HEK293 (cell line): Measurements from ENCODE around the gene TBPL1.

Experiments
- CTCF ChIA-PET: fragments of 350-600 bp; formaldehyde crosslinking; extraction: SDS; loops from one replicate; lab custom pipeline; 2021; ENCODE audit warnings: antibody characterized with exemption; lab: Yijun Ruan, JAX
- POLR2A ChIA-PET: fragments of 300-600 bp; formaldehyde crosslinking; extraction: SDS; loops from one replicate; lab custom pipeline; 2020; ENCODE audit warnings: antibody characterized with exemption, inconsistent platforms; lab: Yijun Ruan, JAX
- H3K27ac ChIP-seq: fragments of 200-500 bp; sonication (Bioruptor generic); 2 replicates; pipeline ENCODE4 v1.5.1; 2014; ENCODE audit warnings: low read depth, low read length, control low read depth, inconsistent platforms; ENCODE audit errors: extremely low read depth
- H3K36me3 ChIP-seq, 2 experiments: fragments of 200-500 bp in 1 of 2; sonication (Bioruptor generic) in 1 of 2; 1 replicate in 1 of 2; 2 replicates in 1 of 2; pipeline ENCODE4 v1.5.1; 2014 to 2017; ENCODE audit warnings: inconsistent platforms in 2 of 2, low read length in 2 of 2; ENCODE audit not compliant: control insufficient read depth in 2 of 2, insufficient read depth in 1 of 2
- H3K4me1 ChIP-seq: fragments of 200-500 bp; sonication (Bioruptor generic); 2 replicates; pipeline ENCODE4 v1.5.1; 2014; ENCODE audit warnings: mild to moderate bottlenecking, low read length, inconsistent platforms; ENCODE audit not compliant: control insufficient read depth, insufficient read depth
- H3K4me3 ChIP-seq: 2 replicates; pipeline ENCODE4 v1.5.1; 2011; ENCODE audit warnings: low read depth, mild to moderate bottlenecking, control low read depth, low read length, moderate library complexity
- H3K9me3 ChIP-seq: fragments of 200-500 bp; sonication (Bioruptor generic); 2 replicates; pipeline ENCODE4 v1.5.1; 2014; ENCODE audit warnings: low read depth, low read length, inconsistent platforms; ENCODE audit not compliant: control insufficient read depth, insufficient read depth
- FEZF1 ChIP-seq: fragments of 450-650 bp; formaldehyde crosslinking; IDR thresholded peaks from 2 replicates; pipeline ENCODE4 v1.5.1; 2016; ENCODE audit warnings: missing biosample characterization, missing genetic modification characterization
- GFI1B ChIP-seq: fragments of 450-650 bp; formaldehyde crosslinking; IDR thresholded peaks from 2 replicates; pipeline ENCODE4 v1.5.1; 2016; ENCODE audit warnings: missing biosample characterization, missing genetic modification characterization
- GLIS1 ChIP-seq: fragments of 450-650 bp; formaldehyde crosslinking; IDR thresholded peaks from 2 replicates; pipeline ENCODE4 v1.5.1; 2016; ENCODE audit warnings: missing biosample characterization, missing genetic modification characterization
- KLF16 ChIP-seq: fragments of 450-650 bp; formaldehyde crosslinking; IDR thresholded peaks from 2 replicates; pipeline ENCODE4 v1.5.1; 2017; ENCODE audit warnings: missing biosample characterization, missing genetic modification characterization
- KLF9 ChIP-seq: fragments of 450-650 bp; formaldehyde crosslinking; IDR thresholded peaks from 2 replicates; pipeline ENCODE4 v1.5.1; 2016; ENCODE audit warnings: missing biosample characterization, missing genetic modification characterization, low read depth
- PBX3 ChIP-seq: sonication (generic); formaldehyde crosslinking; IDR thresholded peaks from 2 replicates; pipeline ENCODE4 v1.8.1; 2022; ENCODE audit warnings: mild to moderate bottlenecking, moderate library complexity, missing genetic modification reagents
- PRDM1 ChIP-seq: fragments of 450-650 bp; formaldehyde crosslinking; IDR thresholded peaks from 2 replicates; pipeline ENCODE4; 2016; ENCODE audit warnings: missing biosample characterization, missing genetic modification characterization
- SETDB1 ChIP-seq: IDR thresholded peaks from one replicate; pipeline ENCODE4 v1.6.1; 2017; ENCODE audit warnings: mild to moderate bottlenecking, low read length, moderate library complexity, mixed read lengths; ENCODE audit not compliant: insufficient read length
- SP3 ChIP-seq: fragments of 450-650 bp; formaldehyde crosslinking; IDR thresholded peaks from 2 replicates; pipeline ENCODE4 v1.5.1; 2016; ENCODE audit warnings: missing biosample characterization, missing genetic modification characterization
- WT1 ChIP-seq: fragments of 450-650 bp; formaldehyde crosslinking; IDR thresholded peaks from 2 replicates; pipeline ENCODE4 v1.5.1; 2016; ENCODE audit warnings: missing biosample characterization, missing genetic modification characterization
- ZBTB20 ChIP-seq: fragments of 450-650 bp; formaldehyde crosslinking; IDR thresholded peaks from 2 replicates; pipeline ENCODE4 v1.5.1; 2016; ENCODE audit warnings: missing biosample characterization, missing genetic modification characterization
- ZBTB21 ChIP-seq: fragments of 450-650 bp; formaldehyde crosslinking; IDR thresholded peaks from 2 replicates; pipeline ENCODE4 v1.5.1; 2017; ENCODE audit warnings: missing biosample characterization, missing genetic modification characterization
- ZBTB7A ChIP-seq: fragments of 450-650 bp; formaldehyde crosslinking; IDR thresholded peaks from 2 replicates; pipeline ENCODE4 v1.5.1; 2016; ENCODE audit warnings: low read depth, missing biosample characterization, missing genetic modification characterization
- ZFHX2 ChIP-seq: fragments of 450-650 bp; formaldehyde crosslinking; conservative IDR thresholded peaks from 2 replicates; pipeline ENCODE4 v1.5.1; 2016; ENCODE audit warnings: missing biosample characterization, missing genetic modification characterization
- ZFP41 ChIP-seq: fragments of 450-650 bp; formaldehyde crosslinking; IDR thresholded peaks from 2 replicates; pipeline ENCODE4 v1.5.1; 2016; ENCODE audit warnings: missing biosample characterization, missing genetic modification characterization, borderline replicate concordance
- ZNF114 ChIP-seq: fragments of 450-650 bp; formaldehyde crosslinking; IDR thresholded peaks from 2 replicates; pipeline ENCODE4 v1.5.0; 2017; ENCODE audit warnings: missing biosample characterization, missing genetic modification characterization
- ZNF146 ChIP-seq: fragments of 450-650 bp; formaldehyde crosslinking; IDR thresholded peaks from 2 replicates; pipeline ENCODE4 v1.5.1; 2016; ENCODE audit warnings: missing biosample characterization, missing genetic modification characterization
- ZNF155 ChIP-seq: fragments of 450-650 bp; formaldehyde crosslinking; IDR thresholded peaks from 2 replicates; pipeline ENCODE4 v1.5.1; 2016; ENCODE audit warnings: missing biosample characterization, missing genetic modification characterization
- ZNF16 ChIP-seq: fragments of 450-650 bp; formaldehyde crosslinking; IDR thresholded peaks from 2 replicates; pipeline ENCODE4 v1.5.1; 2016; ENCODE audit warnings: low read depth, missing biosample characterization, missing genetic modification characterization
- ZNF175 ChIP-seq: fragments of 450-650 bp; formaldehyde crosslinking; IDR thresholded peaks from 2 replicates; pipeline ENCODE4 v1.5.1; 2016; ENCODE audit warnings: missing biosample characterization, missing genetic modification characterization
- ZNF184 ChIP-seq: fragments of 450-650 bp; IDR thresholded peaks from 2 replicates; pipeline ENCODE4 v1.5.1; 2018; ENCODE audit warnings: missing biosample characterization, mild to moderate bottlenecking, missing genetic modification characterization
- ZNF19 ChIP-seq: fragments of 450-650 bp; formaldehyde crosslinking; IDR thresholded peaks from 2 replicates; pipeline ENCODE4; 2016; ENCODE audit warnings: missing biosample characterization, missing genetic modification characterization, low read depth
- ZNF211 ChIP-seq: fragments of 450-650 bp; formaldehyde crosslinking; IDR thresholded peaks from 2 replicates; pipeline ENCODE4 v1.5.1; 2016; ENCODE audit warnings: low read depth, missing biosample characterization, missing genetic modification characterization
- ZNF223 ChIP-seq: fragments of 450-650 bp; formaldehyde crosslinking; IDR thresholded peaks from 2 replicates; pipeline ENCODE4 v1.5.1; 2016; ENCODE audit warnings: missing biosample characterization, missing genetic modification characterization
- ZNF311 ChIP-seq: fragments of 450-650 bp; formaldehyde crosslinking; IDR thresholded peaks from 2 replicates; pipeline ENCODE4 v1.5.1; 2017; ENCODE audit warnings: missing biosample characterization, missing genetic modification characterization, borderline replicate concordance
- ZNF324 ChIP-seq: fragments of 450-650 bp; formaldehyde crosslinking; IDR thresholded peaks from 2 replicates; pipeline ENCODE4 v1.5.1; 2016; ENCODE audit warnings: missing biosample characterization, missing genetic modification characterization
- ZNF394 ChIP-seq: fragments of 450-650 bp; formaldehyde crosslinking; IDR thresholded peaks from 2 replicates; pipeline ENCODE4 v1.5.1; 2016; ENCODE audit warnings: missing biosample characterization, missing genetic modification characterization, mild to moderate bottlenecking, moderate library complexity, borderline replicate concordance
- ZNF416 ChIP-seq: fragments of 450-650 bp; formaldehyde crosslinking; IDR thresholded peaks from 2 replicates; pipeline ENCODE4 v1.5.1; 2016; ENCODE audit warnings: missing biosample characterization, missing genetic modification characterization
- ZNF423 ChIP-seq: fragments of 450-650 bp; formaldehyde crosslinking; IDR thresholded peaks from 2 replicates; pipeline ENCODE4 v1.5.1; 2016; ENCODE audit warnings: missing biosample characterization, missing genetic modification characterization
- ZNF48 ChIP-seq: fragments of 450-650 bp; formaldehyde crosslinking; IDR thresholded peaks from 2 replicates; pipeline ENCODE4 v1.5.1; 2016; ENCODE audit warnings: missing biosample characterization, missing genetic modification characterization
- ZNF510 ChIP-seq: fragments of 450-650 bp; formaldehyde crosslinking; IDR thresholded peaks from 2 replicates; pipeline ENCODE4 v1.5.1; 2018; ENCODE audit warnings: mild to moderate bottlenecking, missing genetic modification characterization, missing biosample characterization; ENCODE audit not compliant: insufficient replicate concordance
- ZNF571 ChIP-seq: fragments of 450-650 bp; formaldehyde crosslinking; IDR thresholded peaks from 2 replicates; pipeline ENCODE4 v1.5.0; 2017; ENCODE audit warnings: missing biosample characterization, missing genetic modification characterization
- ZNF610 ChIP-seq: fragments of 450-650 bp; formaldehyde crosslinking; IDR thresholded peaks from 2 replicates; pipeline ENCODE4 v1.5.1; 2016; ENCODE audit warnings: missing biosample characterization, missing genetic modification characterization, borderline replicate concordance
- ZNF658 ChIP-seq: fragments of 450-650 bp; formaldehyde crosslinking; IDR thresholded peaks from 2 replicates; pipeline ENCODE4; 2016; ENCODE audit warnings: missing biosample characterization, missing genetic modification characterization
- ZNF830 ChIP-seq: fragments of 450-650 bp; IDR thresholded peaks from 2 replicates; pipeline ENCODE4 v1.5.0; 2018; ENCODE audit warnings: missing biosample characterization, missing genetic modification characterization, low read depth, mild to moderate bottlenecking, moderate library complexity
- ZNF837 ChIP-seq: fragments of 450-650 bp; formaldehyde crosslinking; IDR thresholded peaks from 2 replicates; pipeline ENCODE4 v1.5.1; 2016; ENCODE audit warnings: missing biosample characterization, missing genetic modification characterization
- TF ChIP-seq, protein P1 (sequence below): fragments of 450-650 bp; formaldehyde crosslinking; IDR thresholded peaks from 2 replicates; pipeline ENCODE4; 2016; ENCODE audit warnings: missing biosample characterization, missing genetic modification characterization
- TF ChIP-seq, protein P2 (sequence below): fragments of 450-650 bp; formaldehyde crosslinking; IDR thresholded peaks from 2 replicates; pipeline ENCODE4 v1.5.1; 2016; ENCODE audit warnings: missing biosample characterization, missing genetic modification characterization

The TBPL1 gene

GRCh38 chr6:133992992-133993680 lies 40.1 kb downstream of the TBPL1 start (continued):
- TF ChIP-seq KLF9 (tag by site-specific recombination): no peak
- no peak for TF ChIP-seq GLIS1 (tag by site-specific recombination)
- no peak for TF ChIP-seq ZNF155
- no peak for TF ChIP-seq ZFHX2 (tag by site-specific recombination)
- no peak for TF ChIP-seq ZNF223 (tag by site-specific recombination)
- no peak for TF ChIP-seq ZNF394 (tag by site-specific recombination)
- no peak for TF ChIP-seq PBX3 (CRISPR knock-in tag)
- TF ChIP-seq KLF16 (tag by site-specific recombination): no peak
- no peak for TF ChIP-seq ZNF658 (tag by site-specific recombination)
- no peak for TF ChIP-seq ZNF146 (tag by site-specific recombination)
- no peak for TF ChIP-seq ZBTB7A (tag by site-specific recombination)

GRCh38 chr6:133995296-133995695 lies 42.3 kb downstream of the TBPL1 start:
- CTCF ChIA-PET: no interaction called here

DNA sequence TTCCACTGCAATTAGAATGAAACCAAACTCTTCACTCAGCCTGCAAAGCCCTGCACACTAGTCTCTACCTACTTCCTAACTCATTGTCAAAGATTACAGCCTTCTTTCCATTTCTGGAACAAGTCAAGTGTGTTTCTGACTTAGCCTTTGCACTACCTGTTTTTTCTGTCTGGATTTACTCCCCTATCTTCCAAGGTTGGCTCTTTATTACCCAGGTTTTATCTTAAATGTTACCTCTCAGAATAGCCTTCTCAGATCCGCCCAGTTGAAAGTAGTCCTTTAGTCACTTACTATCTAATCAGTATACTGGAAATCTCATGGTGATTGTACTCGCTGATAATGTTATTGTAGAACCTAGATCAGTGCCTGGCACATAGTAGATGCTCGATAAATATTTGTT lies 42.7 kb downstream of the TBPL1 start:
- CTCF ChIA-PET: interaction anchor here (1.1 to 2.1 kb wide), 3 partner anchors 22 to 72 kb away, joined by 3 to 11 read pairs (median 10); no protein-coding TSS in a partner anchor
- Histone ChIP-seq H3K36me3 (no peaks in the 10 kb centered on the region), H3K9me3 (no peaks in the 10 kb centered on the region), H3K4me3 (no peak overlapping the region), H3K27ac (no peak overlapping the region), H3K4me1 (peaks cover 9% of the 10 kb centered on the region)
- POLR2A ChIA-PET: no interaction called here
- TF ChIP-seq ZBTB21: no peak
- no peak for TF ChIP-seq ZNF324 (tag by site-specific recombination)
- TF ChIP-seq ZNF571 (tag by site-specific recombination): no peak
- no peak for TF ChIP-seq ZNF114 (tag by site-specific recombination)
- no peak for TF ChIP-seq ZNF423 (tag by site-specific recombination)
- no peak for TF ChIP-seq ZNF146 (tag by site-specific recombination)
- no peak for TF ChIP-seq ZNF211 (tag by site-specific recombination)
- no peak for TF ChIP-seq ZNF837 (tag by site-specific recombination)
- TF ChIP-seq SETDB1: no peak
- TF ChIP-seq, protein P1, sequence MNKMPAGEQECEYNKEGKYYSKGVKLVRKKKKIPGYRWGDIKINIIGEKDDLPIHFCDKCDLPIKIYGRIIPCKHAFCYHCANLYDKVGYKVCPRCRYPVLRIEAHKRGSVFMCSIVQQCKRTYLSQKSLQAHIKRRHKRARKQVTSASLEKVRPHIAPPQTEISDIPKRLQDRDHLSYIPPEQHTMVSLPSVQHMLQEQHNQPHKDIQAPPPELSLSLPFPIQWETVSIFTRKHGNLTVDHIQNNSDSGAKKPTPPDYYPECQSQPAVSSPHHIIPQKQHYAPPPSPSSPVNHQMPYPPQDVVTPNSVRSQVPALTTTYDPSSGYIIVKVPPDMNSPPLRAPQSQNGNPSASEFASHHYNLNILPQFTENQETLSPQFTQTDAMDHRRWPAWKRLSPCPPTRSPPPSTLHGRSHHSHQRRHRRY: no peak

More at GRCh38 chr6:133995296-133995695, 42.3 kb downstream of the TBPL1 start:
- no peaks in the 10 kb centered on the region for H3K36me3 ChIP-seq
- TF ChIP-seq ZNF184 (tag by site-specific recombination) (no peak), ZFP41 (tag by site-specific recombination) (no peak), ZNF175 (no peak), ZNF146 (tag by site-specific recombination) (no peak), ZNF48 (tag by site-specific recombination) (no peak), ZNF610 (tag by site-specific recombination) (no peak), ZNF19 (tag by site-specific recombination) (no peak), ZNF394 (tag by site-specific recombination) (no peak), ZNF416 (no peak), WT1 (tag by site-specific recombination) (no peak), ZNF510 (tag by site-specific recombination) (no peak), ZBTB20 (tag by site-specific recombination) (no peak), ZNF311 (tag by site-specific recombination) (no peak), GFI1B (tag by site-specific recombination) (no peak), PRDM1 (tag by site-specific recombination) (no peak), FEZF1 (tag by site-specific recombination) (no peak), SP3 (tag by site-specific recombination) (no peak), ZNF16 (tag by site-specific recombination) (no peak), ZNF830 (tag by site-specific recombination) (no peak)
- TF ChIP-seq, protein P2, sequence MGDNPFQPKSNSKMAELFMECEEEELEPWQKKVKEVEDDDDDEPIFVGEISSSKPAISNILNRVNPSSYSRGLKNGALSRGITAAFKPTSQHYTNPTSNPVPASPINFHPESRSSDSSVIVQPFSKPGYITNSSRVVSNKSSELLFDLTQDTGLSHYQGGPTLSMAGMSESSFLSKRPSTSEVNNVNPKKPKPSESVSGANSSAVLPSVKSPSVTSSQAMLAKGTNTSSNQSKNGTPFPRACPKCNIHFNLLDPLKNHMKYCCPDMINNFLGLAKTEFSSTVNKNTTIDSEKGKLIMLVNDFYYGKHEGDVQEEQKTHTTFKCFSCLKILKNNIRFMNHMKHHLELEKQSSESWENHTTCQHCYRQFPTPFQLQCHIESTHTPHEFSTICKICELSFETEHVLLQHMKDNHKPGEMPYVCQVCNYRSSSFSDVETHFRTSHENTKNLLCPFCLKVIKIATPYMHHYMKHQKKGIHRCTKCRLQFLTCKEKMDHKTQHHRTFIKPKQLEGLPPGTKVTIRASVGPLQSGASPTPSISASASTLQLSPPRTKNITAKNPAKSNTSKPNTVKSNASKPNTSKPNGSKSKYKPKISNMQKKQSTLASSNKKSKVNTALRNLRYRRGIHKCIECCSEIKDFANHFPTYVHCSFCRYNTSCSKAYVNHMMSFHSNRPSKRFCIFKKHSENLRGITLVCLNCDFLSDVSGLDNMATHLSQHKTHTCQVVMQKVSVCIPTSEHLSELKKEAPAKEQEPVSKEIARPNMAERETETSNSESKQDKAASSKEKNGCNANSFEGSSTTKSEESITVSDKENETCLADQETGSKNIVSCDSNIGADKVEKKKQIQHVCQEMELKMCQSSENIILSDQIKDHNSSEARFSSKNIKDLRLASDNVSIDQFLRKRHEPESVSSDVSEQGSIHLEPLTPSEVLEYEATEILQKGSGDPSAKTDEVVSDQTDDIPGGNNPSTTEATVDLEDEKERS: no peak
- no peak overlapping the region for H3K27ac ChIP-seq
- H3K9me3 ChIP-seq: no peaks in the 10 kb centered on the region
- H3K4me1 ChIP-seq: peaks cover 12% of the 10 kb centered on the region
- no peak overlapping the region for H3K4me3 ChIP-seq
- POLR2A ChIA-PET: no interaction called here
